IMR-90 (cell line): ENCODE data around the gene PLXNA4. TPM values are rescaled to one million over a fixed set of nuclear protein-coding genes. Genes with fewer than 3 reads are reported as not detected.

ENCODE experiments used
- ATAC-seq: fragments of 200-7000 bp; cut with Tn5 transposase; 2 replicates; pipeline ENCODE4 v1.9.1; 2020; ENCODE audit warnings: low read depth, mild to moderate bottlenecking, moderate library complexity
- BruUV-seq: library from RNA; stranded (reverse); fragments of 400-500 nt; replicated peaks from 2 replicates; lab custom pipeline; 2021; lab: Mats Ljungman, UMichigan
- CTCF ChIA-PET: fragments of 300-600 bp; formaldehyde crosslinking; extraction: SDS; loops from one replicate; lab custom pipeline; 2021; ENCODE audit warnings: antibody characterized with exemption; lab: Yijun Ruan, JAX
- POLR2A ChIA-PET: fragments of 300-600 bp; sonication (Branson Sonifier 250); formaldehyde crosslinking; loops from one replicate; lab custom pipeline; 2022; ENCODE audit warnings: antibody characterized with exemption; ENCODE audit not compliant: unreplicated experiment; lab: Charles Lee
- DNase-seq: peaks from one replicate; pipeline ENCODE4 v3.0.0; 2013
- H2AFZ ChIP-seq: replicated peaks from 2 replicates; pipeline ENCODE3; 2013; ENCODE audit warnings: low read length, mild to moderate bottlenecking; ENCODE audit not compliant: poor library complexity
- H2AK5ac ChIP-seq: 2 replicates; pipeline ENCODE4 v1.6.1; 2013; ENCODE audit warnings: low read depth, low read length, inconsistent platforms
- H2AK9ac ChIP-seq: replicated peaks from 2 replicates; pipeline ENCODE3; 2013; ENCODE audit warnings: mild to moderate bottlenecking, low read depth, low read length, moderate library complexity; ENCODE audit not compliant: poor library complexity
- H2BK120ac ChIP-seq: 2 replicates; pipeline ENCODE4 v1.6.1; 2013; ENCODE audit warnings: low read depth, low read length, inconsistent platforms
- H2BK15ac ChIP-seq: 3 replicates; pipeline ENCODE4 v1.6.1; 2013; ENCODE audit warnings: low read depth, low read length, inconsistent platforms
- H2BK20ac ChIP-seq: 2 replicates; pipeline ENCODE4 v1.6.1; 2013; ENCODE audit warnings: low read depth, mild to moderate bottlenecking, inconsistent platforms, low read length, moderate library complexity
- H2BK5ac ChIP-seq: 2 replicates; pipeline ENCODE4 v1.6.1; 2013; ENCODE audit warnings: mild to moderate bottlenecking, low read depth, low read length, inconsistent platforms; ENCODE audit not compliant: poor library complexity, severe bottlenecking
- H3K14ac ChIP-seq: replicated peaks from 2 replicates; pipeline ENCODE4 v1.6.1; 2013; ENCODE audit warnings: low read depth, low read length, inconsistent platforms
- H3K18ac ChIP-seq: 2 replicates; pipeline ENCODE4 v1.6.1; 2013; ENCODE audit warnings: low read depth, low read length, control low read depth
- H3K23ac ChIP-seq: 2 replicates; pipeline ENCODE4 v1.6.1; 2013; ENCODE audit warnings: low read depth, low read length, inconsistent platforms
- H3K27ac ChIP-seq: 2 replicates; pipeline ENCODE4 v1.5.1; 2013; ENCODE audit warnings: mild to moderate bottlenecking, control low read depth, low read length; ENCODE audit not compliant: insufficient read depth
- H3K27me3 ChIP-seq: 2 replicates; pipeline ENCODE4 v1.6.1; 2013; ENCODE audit warnings: low read length; ENCODE audit not compliant: control insufficient read depth, insufficient read depth
- H3K36me3 ChIP-seq: 2 replicates; pipeline ENCODE4 v1.6.1; 2013; ENCODE audit warnings: low read length, mixed read lengths; ENCODE audit not compliant: control insufficient read depth, insufficient read depth
- H3K4ac ChIP-seq: 2 replicates; pipeline ENCODE4 v1.6.1; 2013; ENCODE audit warnings: low read depth, low read length, inconsistent platforms
- H3K4me1 ChIP-seq: 2 replicates; pipeline ENCODE4 v1.6.1; 2013; ENCODE audit warnings: low read length, mixed read lengths; ENCODE audit not compliant: control insufficient read depth, insufficient read depth
- H3K4me2 ChIP-seq: 2 replicates; pipeline ENCODE4 v1.6.1; 2013; ENCODE audit warnings: low read depth, mild to moderate bottlenecking, control low read depth, low read length, moderate library complexity
- H3K4me3 ChIP-seq: 2 replicates; pipeline ENCODE4 v1.5.1; 2013; ENCODE audit warnings: low read depth, mild to moderate bottlenecking, control low read depth, low read length, moderate library complexity; ENCODE audit not compliant: insufficient read depth
- H3K56ac ChIP-seq: 2 replicates; pipeline ENCODE4 v1.6.1; 2013; ENCODE audit warnings: low read length, inconsistent platforms; ENCODE audit not compliant: insufficient read depth; ENCODE audit errors: extremely low read depth
- H3K79me1 ChIP-seq, 2 experiments: 2 replicates each; pipeline ENCODE4 v1.6.1; 2013; ENCODE audit warnings: low read length in 2 of 2, inconsistent platforms in 1 of 2, low read depth in 1 of 2
- H3K9ac ChIP-seq: 2 replicates; pipeline ENCODE4 v1.6.1; 2013; ENCODE audit warnings: low read depth, low read length, control low read depth
- H3K9me1 ChIP-seq: 2 replicates; pipeline ENCODE4 v1.6.1; 2013; ENCODE audit warnings: low read length, inconsistent platforms; ENCODE audit not compliant: insufficient read depth
- H3K9me3 ChIP-seq: 2 replicates; pipeline ENCODE4 v1.6.1; 2013; ENCODE audit warnings: low read length; ENCODE audit not compliant: control insufficient read depth, insufficient read depth
- H4K20me1 ChIP-seq: 2 replicates; pipeline ENCODE4 v1.6.1; 2013; ENCODE audit warnings: low read length, inconsistent platforms; ENCODE audit not compliant: insufficient read depth
- H4K5ac ChIP-seq: 2 replicates; pipeline ENCODE4 v1.6.1; 2013; ENCODE audit warnings: mild to moderate bottlenecking, low read depth, low read length, control low read depth
- H4K8ac ChIP-seq, 2 experiments: 2 replicates each; pipeline ENCODE4 v1.6.1; 2013; ENCODE audit warnings: low read depth in 2 of 2, low read length in 2 of 2, control low read depth in 1 of 2, inconsistent platforms in 1 of 2
- H4K91ac ChIP-seq: 2 replicates; pipeline ENCODE4 v1.6.1; 2013; ENCODE audit warnings: low read depth, low read length, inconsistent platforms; ENCODE audit not compliant: insufficient read depth
- BHLHE40 ChIP-seq: fragments of 150-350 bp; IDR thresholded peaks from 2 replicates; pipeline ENCODE4 v1.6.1; 2016; ENCODE audit warnings: mild to moderate bottlenecking, low read depth, low read length
- CEBPB ChIP-seq: IDR thresholded peaks from 2 replicates; pipeline ENCODE4 v1.6.1; 2012; ENCODE audit warnings: low read depth, low read length, improper control_type of control experiment
- CHD1 ChIP-seq: IDR thresholded peaks from 2 replicates; pipeline ENCODE4 v1.6.1; 2012; ENCODE audit warnings: low read depth, low read length, improper control_type of control experiment
- FOS ChIP-seq: fragments of 150-350 bp; IDR thresholded peaks from 2 replicates; pipeline ENCODE4 v1.6.1; 2016; ENCODE audit warnings: low read depth, low read length
- MAFK ChIP-seq: IDR thresholded peaks from 2 replicates; pipeline ENCODE4 v1.6.1; 2012; ENCODE audit warnings: low read depth, low read length, improper control_type of control experiment
- MAZ ChIP-seq: IDR thresholded peaks from 2 replicates; pipeline ENCODE4 v1.6.1; 2012; ENCODE audit warnings: low read depth, mild to moderate bottlenecking, low read length, improper control_type of control experiment, moderate library complexity, borderline replicate concordance
- MXI1 ChIP-seq: IDR thresholded peaks from 2 replicates; pipeline ENCODE4 v1.6.1; 2012; ENCODE audit warnings: low read depth, mild to moderate bottlenecking, low read length, moderate library complexity, borderline replicate concordance
- NFE2L2 ChIP-seq: fragments of 150-350 bp; IDR thresholded peaks from 2 replicates; pipeline ENCODE4 v1.6.1; 2016; ENCODE audit warnings: low read depth, mild to moderate bottlenecking, low read length
- POLR2A ChIP-seq: IDR thresholded peaks from 2 replicates; pipeline ENCODE4 v1.6.1; 2012; ENCODE audit warnings: mild to moderate bottlenecking, low read depth, low read length
- RAD21 ChIP-seq: IDR thresholded peaks from 2 replicates; pipeline ENCODE4 v1.6.1; 2012; ENCODE audit warnings: low read length, improper control_type of control experiment
- RCOR1 ChIP-seq: IDR thresholded peaks from 2 replicates; pipeline ENCODE4 v1.6.1; 2012; ENCODE audit warnings: mild to moderate bottlenecking, low read length, improper control_type of control experiment; ENCODE audit not compliant: insufficient replicate concordance
- RFX5 ChIP-seq: IDR thresholded peaks from 2 replicates; pipeline ENCODE4 v1.8.0; 2012; ENCODE audit warnings: low read depth, mild to moderate bottlenecking, low read length, moderate library complexity
- SMC3 ChIP-seq: fragments of 150-350 bp; IDR thresholded peaks from 2 replicates; pipeline ENCODE4 v1.6.1; 2016; ENCODE audit warnings: low read depth, mild to moderate bottlenecking, antibody characterized with exemption, low read length, moderate library complexity
- WGBS, 2 experiments: methylation state at CpG; one replicate each; pipeline versions ENCODE4 v1.1.5 to v1.1.7; 2013; ENCODE audit warnings: missing lambda C conversion rate in 2 of 2; ENCODE audit not compliant: insufficient read length in 1 of 2; ENCODE audit errors: extremely low coverage in 2 of 2; 5-methylcytosine and 5-hydroxymethylcytosine counted together
- dilution Hi-C: fragments of 300-500 bp; cut with HindIII; formaldehyde crosslinking; loops from one replicate; pipeline ENCODE4 v1.14.3; 2018; ENCODE audit warnings: low sequenced_read_pairs; ENCODE audit not compliant: unreplicated experiment
- in situ Hi-C: fragments of 300-500 bp; cut with MboI; formaldehyde crosslinking; loops from 3 replicates; pipeline ENCODE4 v1.14.3; 2019; ENCODE audit warnings: low sequenced_read_pairs, inconsistent platforms, mixed read lengths
- intact Hi-C: fragments of 100-400 bp; cut with micrococcal nuclease; formaldehyde crosslinking; loops from 2 replicates; pipeline ENCODE4 v1.10.0; 2022
- polyA plus RNA-seq, 3 experiments: library from polyadenylated mRNA; depleted of rRNA; stranded (reverse); fragments of >200 nt; gene quantifications; 2 replicates each; pipeline ENCODE4 v1.2.3, GENCODE V29; 2012; ENCODE audit warnings: low replicate concordance in 1 of 3
- total RNA-seq: library from RNA; depleted of rRNA; stranded (reverse); fragments of >200 nt; gene quantifications from 2 replicates; pipeline ENCODE4 v1.2.3, GENCODE V29; 2012
- TF ChIP-seq, protein P1 (sequence below): fragments of 150-350 bp; IDR thresholded peaks from 2 replicates; pipeline ENCODE4 v1.6.1; 2016; ENCODE audit warnings: low read depth, mild to moderate bottlenecking, low read length, moderate library complexity, borderline replicate concordance
- TF ChIP-seq, protein P2 (sequence below): fragments of 150-350 bp; IDR thresholded peaks from 2 replicates; pipeline ENCODE4 v1.6.1; 2017; ENCODE audit warnings: mild to moderate bottlenecking, antibody characterized with exemption, low read length, low read depth
- TF ChIP-seq, protein P3 (sequence below): conservative IDR thresholded peaks from 2 replicates; pipeline ENCODE4 v1.5.1; 2012; ENCODE audit warnings: mild to moderate bottlenecking, low read depth, low read length, improper control_type of control experiment

PLXNA4 gene
- total and polyA plus RNA-seq, 2 of the 4 experiments (the other 2 are of a cell fraction), result under 0.01 TPM

DNA sequence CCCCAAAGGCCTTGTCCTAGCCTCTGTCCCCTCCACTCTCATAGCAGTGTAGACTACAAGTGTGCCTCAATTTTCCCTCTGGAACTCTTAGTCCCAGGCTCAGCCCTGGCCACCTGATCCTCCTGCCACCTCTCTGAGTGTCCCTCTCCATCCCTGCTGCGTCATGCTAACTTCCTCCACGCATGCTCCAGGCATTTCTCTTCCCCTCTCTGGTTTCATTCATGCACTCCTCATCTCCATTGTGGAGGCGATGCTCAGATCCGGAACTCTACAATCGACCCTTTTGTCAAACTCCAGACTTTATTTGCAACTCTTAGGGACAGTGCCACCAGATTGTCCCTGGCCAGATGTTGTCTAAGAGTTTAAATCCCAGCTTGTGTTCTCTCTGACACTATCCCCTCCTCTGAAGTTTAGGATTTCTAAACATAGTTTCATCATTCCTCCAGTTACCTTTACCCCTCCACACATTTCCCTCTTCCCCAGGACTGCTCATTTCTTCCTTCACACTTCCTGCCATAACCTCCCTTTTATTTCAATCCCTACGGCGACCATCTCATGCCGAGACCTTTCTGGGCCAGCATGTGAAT is 492.6 kb downstream of the PLXNA4 start:
- Histone ChIP-seq H3K14ac (no peak overlapping the region), H2BK120ac (no peak overlapping the region), H3K4me1 (peaks cover 2% of the 10 kb centered on the region; the same call in 1 of the 2 replicates), H2BK20ac (no peak overlapping the region), H2AK9ac (no peak overlapping the region), H4K20me1 (no peaks in the 10 kb centered on the region), H3K36me3 (no peaks in the 10 kb centered on the region), H3K4me3 (no peak overlapping the region), H3K9ac (no peak overlapping the region), H3K27me3 (peaks cover 24% of the 10 kb centered on the region), H3K9me1 (no peaks in the 10 kb centered on the region), H4K5ac (no peak overlapping the region), H3K18ac (no peak overlapping the region), H2BK5ac (no peak overlapping the region), H2AFZ (no peak overlapping the region), H3K27ac (no peak overlapping the region), H3K4ac (no peak overlapping the region), H4K91ac (no peak overlapping the region), H3K4me2 (no peak overlapping the region), H3K56ac (no peak overlapping the region), H4K8ac (no peak overlapping the region), H3K9me3 (no peaks in the 10 kb centered on the region), H2AK5ac (no peak overlapping the region), H2BK15ac (no peak overlapping the region), H3K23ac (no peak overlapping the region), H3K79me1 (no peaks in the 10 kb centered on the region)
- CTCF ChIA-PET, result interaction anchor here (0.6 kb wide), 1 partner anchor 8 kb away, joined by 3 read pairs; no protein-coding TSS in a partner anchor
- TF ChIP-seq RAD21 (no peak), POLR2A (no peak), RCOR1 (no peak), RFX5 (no peak), MAZ (no peak), MAFK (no peak), NFE2L2 (no peak), CHD1 (no peak), BHLHE40 (no peak), CEBPB (no peak), SMC3 (no peak), MXI1 (no peak), FOS (no peak)
- TF ChIP-seq, protein P1, sequence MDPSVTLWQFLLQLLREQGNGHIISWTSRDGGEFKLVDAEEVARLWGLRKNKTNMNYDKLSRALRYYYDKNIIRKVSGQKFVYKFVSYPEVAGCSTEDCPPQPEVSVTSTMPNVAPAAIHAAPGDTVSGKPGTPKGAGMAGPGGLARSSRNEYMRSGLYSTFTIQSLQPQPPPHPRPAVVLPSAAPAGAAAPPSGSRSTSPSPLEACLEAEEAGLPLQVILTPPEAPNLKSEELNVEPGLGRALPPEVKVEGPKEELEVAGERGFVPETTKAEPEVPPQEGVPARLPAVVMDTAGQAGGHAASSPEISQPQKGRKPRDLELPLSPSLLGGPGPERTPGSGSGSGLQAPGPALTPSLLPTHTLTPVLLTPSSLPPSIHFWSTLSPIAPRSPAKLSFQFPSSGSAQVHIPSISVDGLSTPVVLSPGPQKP, result no peak
- TF ChIP-seq, protein P2, sequence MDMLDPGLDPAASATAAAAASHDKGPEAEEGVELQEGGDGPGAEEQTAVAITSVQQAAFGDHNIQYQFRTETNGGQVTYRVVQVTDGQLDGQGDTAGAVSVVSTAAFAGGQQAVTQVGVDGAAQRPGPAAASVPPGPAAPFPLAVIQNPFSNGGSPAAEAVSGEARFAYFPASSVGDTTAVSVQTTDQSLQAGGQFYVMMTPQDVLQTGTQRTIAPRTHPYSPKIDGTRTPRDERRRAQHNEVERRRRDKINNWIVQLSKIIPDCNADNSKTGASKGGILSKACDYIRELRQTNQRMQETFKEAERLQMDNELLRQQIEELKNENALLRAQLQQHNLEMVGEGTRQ, result no peak
- TF ChIP-seq, protein P3, sequence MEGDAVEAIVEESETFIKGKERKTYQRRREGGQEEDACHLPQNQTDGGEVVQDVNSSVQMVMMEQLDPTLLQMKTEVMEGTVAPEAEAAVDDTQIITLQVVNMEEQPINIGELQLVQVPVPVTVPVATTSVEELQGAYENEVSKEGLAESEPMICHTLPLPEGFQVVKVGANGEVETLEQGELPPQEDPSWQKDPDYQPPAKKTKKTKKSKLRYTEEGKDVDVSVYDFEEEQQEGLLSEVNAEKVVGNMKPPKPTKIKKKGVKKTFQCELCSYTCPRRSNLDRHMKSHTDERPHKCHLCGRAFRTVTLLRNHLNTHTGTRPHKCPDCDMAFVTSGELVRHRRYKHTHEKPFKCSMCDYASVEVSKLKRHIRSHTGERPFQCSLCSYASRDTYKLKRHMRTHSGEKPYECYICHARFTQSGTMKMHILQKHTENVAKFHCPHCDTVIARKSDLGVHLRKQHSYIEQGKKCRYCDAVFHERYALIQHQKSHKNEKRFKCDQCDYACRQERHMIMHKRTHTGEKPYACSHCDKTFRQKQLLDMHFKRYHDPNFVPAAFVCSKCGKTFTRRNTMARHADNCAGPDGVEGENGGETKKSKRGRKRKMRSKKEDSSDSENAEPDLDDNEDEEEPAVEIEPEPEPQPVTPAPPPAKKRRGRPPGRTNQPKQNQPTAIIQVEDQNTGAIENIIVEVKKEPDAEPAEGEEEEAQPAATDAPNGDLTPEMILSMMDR, result no peak
- POLR2A ChIA-PET, result no interaction called here
- no peak for DNase-seq
- no TSS peak for BruUV-seq
- WGBS, 2 experiments, result 85% methylated on average over 6 of the region's 8 CpGs; no CpG with 5 or more reads in 1 of the 2 experiments
- in situ Hi-C loops, result no loop called here
- intact Hi-C loops, result no loop called here
- dilution Hi-C loops, result no loop called here
- no peak for ATAC-seq
